Upper lobe of left lung (tissue), 4 donors: Measurements from ENCODE around the gene TUBB2A.
"Not testable (repeated sequence)": the region's sequence is repeated elsewhere in the genome, so short reads cannot be mapped to it uniquely, and the experiment has no call there.

Experiments used
- POLR2A ChIP-seq, 4 donors: fragments of 450-650 bp; IDR thresholded peaks; one replicate each; pipeline ENCODE4 v1.5.1; 2016 to 2017; ENCODE audit warnings: antibody characterized with exemption in 4 of 4, mild to moderate bottlenecking in 2 of 4
- TF ChIP-seq, protein P1 (sequence below), 6 experiments: fragments of 450-650 bp in 4 of 6; fragments of 200-600 bp in 2 of 6; sonication (generic) in 2 of 6; IDR thresholded peaks; one replicate each; pipeline ENCODE4 v1.5.1; 2016 to 2019; ENCODE audit warnings: antibody characterized with exemption in 6 of 6

DNA sequence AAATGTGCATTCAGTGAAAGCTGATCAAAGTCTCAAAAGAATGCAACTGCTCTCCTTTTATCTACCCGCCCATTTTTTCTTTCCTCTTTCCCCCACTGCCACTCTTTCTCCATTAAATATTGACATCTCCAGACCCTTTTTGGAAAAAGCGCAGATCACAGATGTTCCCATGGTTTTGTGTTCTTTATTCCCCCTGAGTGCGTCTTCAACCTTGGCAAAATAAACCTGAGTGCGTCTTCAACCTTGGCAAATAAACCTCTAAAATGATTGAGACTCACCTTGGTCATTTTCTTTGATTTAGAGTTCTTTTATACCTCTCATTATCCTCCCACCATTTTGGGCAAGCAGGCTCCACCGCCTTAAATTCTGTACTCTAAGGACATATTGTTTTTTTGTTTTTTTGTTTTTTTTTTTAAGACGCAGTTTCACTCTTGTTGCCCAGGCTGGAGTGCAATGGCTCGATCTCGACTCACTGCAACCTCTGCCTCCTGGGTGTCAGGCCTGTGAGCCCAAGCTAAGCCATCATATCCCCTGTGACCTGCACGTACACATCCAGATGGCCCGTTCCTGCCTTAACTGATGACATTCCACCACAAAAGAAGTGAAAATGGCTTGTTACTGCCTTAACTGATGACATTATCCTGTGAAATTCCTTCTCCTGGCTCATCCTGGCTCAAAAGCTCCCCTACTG lies 9.3 kb upstream of the TUBB2A start:
- TF ChIP-seq, protein P1, sequence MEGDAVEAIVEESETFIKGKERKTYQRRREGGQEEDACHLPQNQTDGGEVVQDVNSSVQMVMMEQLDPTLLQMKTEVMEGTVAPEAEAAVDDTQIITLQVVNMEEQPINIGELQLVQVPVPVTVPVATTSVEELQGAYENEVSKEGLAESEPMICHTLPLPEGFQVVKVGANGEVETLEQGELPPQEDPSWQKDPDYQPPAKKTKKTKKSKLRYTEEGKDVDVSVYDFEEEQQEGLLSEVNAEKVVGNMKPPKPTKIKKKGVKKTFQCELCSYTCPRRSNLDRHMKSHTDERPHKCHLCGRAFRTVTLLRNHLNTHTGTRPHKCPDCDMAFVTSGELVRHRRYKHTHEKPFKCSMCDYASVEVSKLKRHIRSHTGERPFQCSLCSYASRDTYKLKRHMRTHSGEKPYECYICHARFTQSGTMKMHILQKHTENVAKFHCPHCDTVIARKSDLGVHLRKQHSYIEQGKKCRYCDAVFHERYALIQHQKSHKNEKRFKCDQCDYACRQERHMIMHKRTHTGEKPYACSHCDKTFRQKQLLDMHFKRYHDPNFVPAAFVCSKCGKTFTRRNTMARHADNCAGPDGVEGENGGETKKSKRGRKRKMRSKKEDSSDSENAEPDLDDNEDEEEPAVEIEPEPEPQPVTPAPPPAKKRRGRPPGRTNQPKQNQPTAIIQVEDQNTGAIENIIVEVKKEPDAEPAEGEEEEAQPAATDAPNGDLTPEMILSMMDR (IDR thresholded peaks at IDR 0.05) = not testable (repeated sequence)
- TF ChIP-seq POLR2A (IDR thresholded peaks at IDR 0.05) = not testable (repeated sequence)
